Pancreas (tissue), 10 donors: ENCODE measurements around the gene TPRA1. TPM values are rescaled to one million over a fixed set of nuclear protein-coding genes. Genes with fewer than 3 reads are reported as not detected.

Experiments used
- ATAC-seq, 4 donors: fragments of 200-7000 bp; cut with Tn5 transposase; one replicate each; pipeline versions ENCODE4 v1.8.0 to v1.9.1; 2020; ENCODE audit warnings: mild to moderate bottlenecking in 4 of 4, moderate library complexity in 4 of 4
- DNase-seq, 6 donors: peaks; one replicate each; pipeline ENCODE4 v3.0.0-alpha.2; 2020
- FAIRE-seq: peaks from 2 replicates; lab custom pipeline; 2012; peaks lifted over from hg19 to GRCh38; lab: Jason Lieb, UNC
- H3K27ac ChIP-seq, 4 donors: fragments of 200-600 bp; sonication (generic); 1 replicate in 3 of 4; 2 replicates in 1 of 4; pipeline versions ENCODE4 v1.5.0 to v1.8.0; 2020
- H3K27me3 ChIP-seq, 4 donors: fragments of 200-600 bp; one replicate each; pipeline ENCODE4 v1.8.0; 2021
- H3K36me3 ChIP-seq, 3 donors: fragments of 200-600 bp; sonication (generic) in 1 of 3; one replicate each; pipeline versions ENCODE4 v1.5.0 to v1.8.0; 2020 to 2021
- H3K4me1 ChIP-seq, 3 donors: fragments of 200-600 bp; one replicate each; pipeline ENCODE4 v1.8.0; 2021
- H3K4me3 ChIP-seq, 4 donors: fragments of 200-600 bp; sonication (generic) in 2 of 4; one replicate each; pipeline versions ENCODE4 v1.5.0 to v1.8.0; 2020 to 2021
- H3K9me3 ChIP-seq, 4 donors: fragments of 200-600 bp; one replicate each; pipeline ENCODE4 v1.8.0; 2021
- WGBS, 2 donors: extraction: QIAGEN DNeasy Blood & Tissue Kit; methylation state at CpG; one replicate each; pipeline ENCODE4 v1.1.7; 2013; 5-methylcytosine and 5-hydroxymethylcytosine counted together
- intact Hi-C, 3 donors: fragments of 100-400 bp; cut with DNase I; formaldehyde crosslinking; loops; one replicate each; pipeline versions ENCODE4 v1.11.1 to v1.14.2; 2022
- polyA plus RNA-seq, 2 donors: library from polyadenylated mRNA; stranded (reverse); fragments of 200-250 nt; gene quantifications; one replicate each; pipeline ENCODE4 v1.2.3, GENCODE V29; 2013
- total RNA-seq, 6 donors: library from RNA; stranded (reverse); fragmentation: NEBNext Ultra II Directional in 4 of 6; extraction: Animal tissue kit (Norgen Biotek cat#: 25700) in 4 of 6; gene quantifications; one replicate each; pipeline versions ENCODE4 v1.2.1 to v1.2.4, GENCODE V29; 2021 to 2023
- TF ChIP-seq, protein P1 (sequence below), 4 donors: fragments of 200-600 bp; sonication (generic) in 3 of 4; IDR thresholded peaks; one replicate each; pipeline versions ENCODE4 v1.5.0 to v1.8.0; 2021; ENCODE audit warnings: antibody characterized with exemption in 4 of 4
- donor health status: healthy with polysubstance abuse.
- donor health status: DM: no; HTN: no; CAD: no; lungs with moderate emphysema.
- donor health status: DM: no; HTN: no; CAD: no.
- donor health status: control.
- donor health status: control.
- donor health status: Bipolar disorder and iron deficiency.
- donor health status: DM: yes; HTN: yes; CAD: no.
- donor health status: DM: no; HTN: no; CAD: no.
- donor health status: DM: no; HTN: no; CAD: no.
- donor health status: DM: yes; HTN: yes; CAD: no.

TPRA1 gene
- total and polyA plus RNA-seq, 8 donors, result 12.1 to 25.9 (median 16.1) TPM

DNA sequence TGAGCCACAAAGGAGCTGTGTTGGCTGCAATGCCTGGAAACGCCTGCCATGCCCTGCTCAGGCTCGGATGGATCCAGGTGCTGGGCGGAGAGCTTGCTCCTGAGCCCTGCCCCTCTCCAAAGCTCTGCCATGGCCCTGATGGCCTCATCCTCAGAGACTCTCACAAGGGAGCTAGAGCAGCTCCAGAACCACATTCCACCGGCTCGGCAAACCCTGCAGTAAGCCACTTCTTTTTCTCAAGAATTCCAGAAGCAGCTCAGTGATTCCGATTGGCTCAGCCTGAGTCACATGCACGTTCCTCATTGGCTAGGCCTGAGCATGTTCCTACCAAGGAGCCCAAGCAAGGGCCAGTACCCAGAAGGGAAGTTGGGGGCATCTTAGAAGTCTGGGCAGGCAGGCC lies 24.8 kb downstream of the TPRA1 start:
- no peaks in the 10 kb centered on the region for H3K9me3 ChIP-seq
- DNase-seq, result peak in 1 of 6 donors; percentile 39
- H3K36me3 ChIP-seq, result no peaks in the 10 kb centered on the region
- intact Hi-C loops, result no loop called here
- ATAC-seq, result no peak
- H3K27me3 ChIP-seq, result no peaks in the 10 kb centered on the region
- FAIRE-seq, result no peak
- no peaks in the 10 kb centered on the region for H3K4me1 ChIP-seq
- TF ChIP-seq, protein P1, sequence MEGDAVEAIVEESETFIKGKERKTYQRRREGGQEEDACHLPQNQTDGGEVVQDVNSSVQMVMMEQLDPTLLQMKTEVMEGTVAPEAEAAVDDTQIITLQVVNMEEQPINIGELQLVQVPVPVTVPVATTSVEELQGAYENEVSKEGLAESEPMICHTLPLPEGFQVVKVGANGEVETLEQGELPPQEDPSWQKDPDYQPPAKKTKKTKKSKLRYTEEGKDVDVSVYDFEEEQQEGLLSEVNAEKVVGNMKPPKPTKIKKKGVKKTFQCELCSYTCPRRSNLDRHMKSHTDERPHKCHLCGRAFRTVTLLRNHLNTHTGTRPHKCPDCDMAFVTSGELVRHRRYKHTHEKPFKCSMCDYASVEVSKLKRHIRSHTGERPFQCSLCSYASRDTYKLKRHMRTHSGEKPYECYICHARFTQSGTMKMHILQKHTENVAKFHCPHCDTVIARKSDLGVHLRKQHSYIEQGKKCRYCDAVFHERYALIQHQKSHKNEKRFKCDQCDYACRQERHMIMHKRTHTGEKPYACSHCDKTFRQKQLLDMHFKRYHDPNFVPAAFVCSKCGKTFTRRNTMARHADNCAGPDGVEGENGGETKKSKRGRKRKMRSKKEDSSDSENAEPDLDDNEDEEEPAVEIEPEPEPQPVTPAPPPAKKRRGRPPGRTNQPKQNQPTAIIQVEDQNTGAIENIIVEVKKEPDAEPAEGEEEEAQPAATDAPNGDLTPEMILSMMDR (IDR thresholded peaks at IDR 0.05), result no peak
- H3K27ac ChIP-seq, result no peak overlapping the region
- WGBS, 2 donors, result 50 to 68% methylated on average over 7 of the region's 7 CpGs
- H3K4me3 ChIP-seq, result no peak overlapping the region

DNA sequence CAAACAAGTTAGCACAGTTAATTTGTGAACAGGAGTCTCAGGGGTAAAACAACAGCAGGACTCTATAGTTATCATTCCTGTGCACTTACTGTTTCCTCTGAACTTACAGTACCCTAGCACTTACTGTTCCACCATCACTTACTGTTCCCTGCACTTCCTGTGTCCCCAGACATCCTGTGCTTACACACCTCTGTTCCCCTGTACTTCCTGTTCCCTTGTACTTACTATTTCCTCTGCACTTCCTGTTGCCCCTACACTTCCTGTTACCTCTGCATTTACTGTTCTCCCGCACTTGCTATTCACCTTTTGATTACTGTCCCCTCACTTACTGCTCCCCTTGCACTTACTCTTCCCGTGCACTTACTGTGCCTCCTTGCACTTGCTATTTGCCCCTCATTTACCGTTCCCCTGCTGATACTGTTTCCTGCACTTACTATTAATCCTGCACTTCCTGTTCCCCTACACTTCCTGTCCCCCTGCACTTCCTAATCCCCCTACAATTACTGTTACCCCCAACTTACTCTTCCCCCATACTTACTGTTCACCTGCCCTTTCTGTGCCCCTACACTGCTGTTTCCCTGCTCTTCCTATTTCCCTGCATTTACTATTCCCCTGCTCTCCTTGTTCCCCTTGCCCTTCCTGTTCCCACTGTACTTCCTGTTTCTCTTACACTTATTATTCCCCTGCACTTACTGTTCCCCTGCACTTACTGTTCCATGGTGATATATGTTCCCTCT lies 30.3 kb downstream of the TPRA1 start:
- Histone ChIP-seq H3K27ac (no peak overlapping the region), H3K27me3 (no peaks in the 10 kb centered on the region), H3K4me3 (no peak overlapping the region), H3K36me3 (no peaks in the 10 kb centered on the region), H3K9me3 (no peaks in the 10 kb centered on the region), H3K4me1 (no peaks in the 10 kb centered on the region)
- intact Hi-C loops, result no loop called here
- WGBS, 2 donors, result 59 to 75% methylated on average over 3 of the region's 3 CpGs
- no peak for ATAC-seq
- FAIRE-seq, result no peak
- TF ChIP-seq, protein P1 (IDR thresholded peaks at IDR 0.05), result no peak
- no peak for DNase-seq

DNA sequence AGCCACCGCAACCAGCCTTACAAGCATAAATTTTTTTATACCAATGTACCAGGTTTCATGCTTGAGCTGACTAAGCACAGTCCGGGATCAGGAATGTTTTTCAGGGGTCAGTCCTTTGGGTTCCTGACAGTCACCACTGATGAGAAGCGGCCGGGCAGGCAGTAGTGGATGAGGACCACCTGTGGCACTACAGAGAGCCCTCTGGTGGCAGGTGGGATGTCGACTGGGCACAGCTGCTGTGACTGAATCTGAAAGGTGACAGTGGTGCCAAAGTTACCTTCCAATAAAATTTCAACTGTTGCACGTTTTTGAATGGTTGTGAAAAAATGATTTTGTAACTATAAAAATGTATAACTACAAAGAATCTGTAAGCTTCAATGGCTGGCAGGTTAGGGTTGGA lies 34.0 kb downstream of the TPRA1 start:
- no peaks in the 10 kb centered on the region for H3K36me3 ChIP-seq
- H3K4me1 ChIP-seq, result no peaks in the 10 kb centered on the region
- FAIRE-seq (no peak), ATAC-seq (no peak), DNase-seq (no peak)
- whole genome bisulfite sequencing, 2 donors, result 50 to 56% methylated on average over 6 of the region's 6 CpGs
- no peaks in the 10 kb centered on the region for H3K27me3 ChIP-seq
- TF ChIP-seq, protein P1 (IDR thresholded peaks at IDR 0.05), result no peak
- no peak overlapping the region for H3K4me3 ChIP-seq
- H3K9me3 ChIP-seq, result no peaks in the 10 kb centered on the region
- intact Hi-C loops, result no loop called here
- H3K27ac ChIP-seq, result no peak overlapping the region

DNA sequence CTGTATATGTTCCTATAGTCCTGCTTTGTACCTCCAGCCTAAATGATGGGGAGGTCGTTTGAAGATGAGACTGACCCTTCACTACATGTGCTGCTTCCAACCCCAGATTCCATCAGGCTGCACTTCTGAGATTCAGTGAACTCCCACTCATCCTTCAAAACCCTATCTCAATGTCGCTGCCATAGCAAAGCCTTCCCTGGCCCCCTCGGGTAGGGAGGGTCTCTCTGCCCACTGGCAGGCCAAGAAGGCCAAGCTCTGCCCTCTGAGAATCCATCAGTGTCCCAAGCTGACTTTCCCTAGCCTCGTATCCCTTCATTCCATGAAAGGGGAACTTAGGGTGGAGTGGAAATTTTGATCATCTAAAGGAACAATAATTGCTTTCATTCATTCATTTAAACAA lies 35.4 kb downstream of the TPRA1 start:
- DNase-seq, result peak in 1 of 6 donors; percentile 4

DNA sequence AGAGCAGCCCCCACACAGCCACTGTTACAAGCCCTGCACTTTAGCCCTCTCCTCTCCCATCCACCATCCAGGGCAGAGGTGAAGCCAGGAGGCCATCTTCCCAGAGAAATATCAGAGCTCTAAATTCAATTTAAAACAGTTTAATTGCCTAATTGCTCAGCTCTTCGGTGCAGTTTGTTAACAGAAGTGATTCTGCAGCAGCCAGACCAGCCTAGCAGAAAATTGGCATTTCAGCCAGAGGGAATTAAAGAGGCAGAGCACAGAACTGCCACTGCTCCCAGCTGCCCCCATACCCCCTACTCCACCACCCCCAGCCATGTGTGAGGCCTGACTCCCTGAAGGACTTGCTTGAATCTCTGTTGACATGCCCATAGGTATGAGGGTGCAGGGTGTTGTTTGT lies 38.5 kb downstream of the TPRA1 start:
- Histone ChIP-seq H3K27ac (no peak overlapping the region), H3K4me1 (no peaks in the 10 kb centered on the region), H3K4me3 (no peak overlapping the region), H3K27me3 (no peaks in the 10 kb centered on the region), H3K36me3 (no peaks in the 10 kb centered on the region), H3K9me3 (no peaks in the 10 kb centered on the region)
- intact Hi-C loops, result no loop called here
- no peak for FAIRE-seq
- WGBS, 2 donors, result 32% methylated on average over 1 of the region's 1 CpG
- no peak for ATAC-seq
- no peak for DNase-seq
- TF ChIP-seq, protein P1 (IDR thresholded peaks at IDR 0.05), result no peak

More for the DNA sequence above, 35.4 kb downstream of the TPRA1 start:
- ATAC-seq, result no peak
- H3K27me3 ChIP-seq, result no peaks in the 10 kb centered on the region
- no peaks in the 10 kb centered on the region for H3K9me3 ChIP-seq
- intact Hi-C loops, result no loop called here
- no peak for FAIRE-seq
- no peaks in the 10 kb centered on the region for H3K36me3 ChIP-seq
- H3K27ac ChIP-seq, result no peak overlapping the region
- TF ChIP-seq, protein P1 (IDR thresholded peaks at IDR 0.05), result no peak
- 44 to 48% methylated on average over 4 of the region's 4 CpGs for WGBS, 2 donors
- no peak overlapping the region for H3K4me3 ChIP-seq
- no peaks in the 10 kb centered on the region for H3K4me1 ChIP-seq
